Ramos (cell line): ENCODE results near the gene AVPR2.

Experiments
- in situ Hi-C: fragments of 300-500 bp; cut with MboI; formaldehyde crosslinking; loops from one replicate; pipeline ENCODE4 v1.14.3; 2022; ENCODE audit warnings: low sequenced_read_pairs; ENCODE audit not compliant: unreplicated experiment

AVPR2 gene

DNA sequence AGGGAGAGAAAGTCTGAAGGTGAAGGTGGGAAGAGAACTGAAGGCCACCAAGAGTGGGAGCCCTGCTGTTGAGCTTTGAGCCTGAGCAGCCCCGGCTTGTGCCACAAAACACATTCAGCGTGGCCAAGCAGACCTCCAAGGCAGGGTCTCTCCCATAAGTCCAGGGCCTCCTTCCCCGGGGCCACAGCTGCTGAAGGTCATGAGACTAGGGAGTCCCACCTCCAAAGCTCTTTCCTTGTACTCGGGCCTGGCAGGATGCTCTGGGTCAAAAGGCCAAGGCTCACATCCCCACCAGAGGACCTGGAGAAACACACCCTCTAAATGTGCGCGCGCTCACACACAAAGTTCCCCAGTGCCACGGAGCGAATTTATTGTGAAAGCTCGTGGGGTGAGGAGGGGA lies 25.1 kb downstream of the AVPR2 start:
- in situ Hi-C loops, result no loop called here

DNA sequence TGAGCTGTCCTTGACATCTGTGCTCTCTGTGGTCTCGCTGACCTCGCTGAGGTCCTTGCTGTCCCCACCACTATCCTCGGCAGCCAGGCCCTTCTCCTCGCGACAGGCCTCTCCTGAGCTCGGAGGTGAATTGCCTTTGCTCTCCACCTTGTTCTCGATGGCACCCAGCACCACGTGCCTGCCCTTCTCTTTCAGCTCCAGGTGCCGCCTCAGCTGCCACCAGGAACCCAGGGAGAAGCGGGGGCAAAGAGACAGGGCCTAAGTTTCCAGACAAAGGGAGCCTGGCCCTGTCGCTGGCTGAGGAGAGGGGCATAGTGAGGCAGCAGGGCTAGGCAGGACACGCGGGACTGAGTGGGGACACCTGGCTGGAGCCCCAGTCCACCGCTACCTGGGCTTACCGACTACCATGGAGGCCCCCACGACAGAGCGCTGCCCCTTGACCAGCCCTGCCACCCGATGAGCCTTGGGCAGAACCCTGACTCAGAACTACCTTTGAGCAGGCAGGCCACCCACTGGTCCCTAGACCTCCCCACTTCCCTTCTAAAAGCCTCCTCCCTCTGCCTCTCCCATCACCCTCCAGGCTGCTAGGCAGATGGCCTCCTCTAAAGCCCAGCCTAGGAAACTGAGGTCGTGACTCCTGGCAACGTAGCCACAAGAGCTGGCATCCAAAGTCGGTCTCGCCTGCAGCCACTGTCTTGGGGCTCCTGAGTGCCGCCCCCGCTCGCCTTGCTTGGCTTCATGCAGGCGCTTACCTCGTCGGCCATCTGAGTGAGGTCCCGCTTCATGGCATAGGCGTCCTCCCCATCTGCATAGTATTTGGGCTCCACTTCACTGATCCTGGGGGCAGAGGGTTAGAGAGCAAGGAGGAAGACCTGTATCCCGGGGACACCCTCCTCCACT lies 25.8 kb downstream of the AVPR2 start:
- in situ Hi-C loops, result loop anchor here (10.0 kb wide), 1 partner anchor 135 kb away; the partner anchor contains the start of genes IDH3G and SSR4

DNA sequence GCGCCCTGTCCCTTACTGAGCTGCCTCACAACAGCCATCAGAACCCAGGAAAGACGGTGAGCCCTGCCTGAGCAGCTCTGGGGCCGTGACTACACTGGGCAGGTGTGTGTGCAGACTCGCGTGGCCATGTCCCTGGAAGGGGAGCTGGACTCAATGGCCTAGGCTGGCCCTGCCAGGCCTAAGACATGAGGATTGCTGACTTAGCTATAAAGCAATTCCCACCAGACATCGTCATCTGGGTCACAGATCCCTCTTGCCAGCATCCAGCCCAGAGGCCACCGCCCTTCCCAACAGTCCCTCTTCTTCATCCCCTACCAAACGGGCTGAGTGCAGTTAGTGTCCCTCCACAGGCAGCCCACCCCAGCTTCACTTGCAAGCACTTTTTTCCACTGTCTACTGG lies 26.7 kb downstream of the AVPR2 start:
- in situ Hi-C loops, result loop anchor here (10.0 kb wide), 1 partner anchor 136 kb away; the partner anchor contains the start of genes IDH3G and SSR4

DNA sequence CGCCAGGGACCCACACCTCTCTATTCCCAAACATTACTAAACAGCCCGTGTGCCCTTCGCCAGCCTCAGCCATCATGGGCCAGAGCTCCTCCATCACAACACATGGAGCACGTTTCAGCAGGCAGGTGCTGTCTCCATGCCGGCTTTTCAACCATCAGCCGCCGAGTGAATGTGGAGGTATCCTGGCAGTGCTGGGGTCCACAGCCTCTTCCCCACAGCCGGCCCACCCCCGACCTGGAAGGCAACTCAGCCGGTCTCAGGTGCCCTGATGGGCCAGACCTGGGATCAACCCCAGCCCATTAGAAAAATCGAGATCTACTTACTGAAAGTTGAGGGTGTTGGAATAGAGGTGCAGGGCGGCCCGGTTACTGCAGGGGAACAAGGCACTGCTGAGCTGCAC lies 27.3 kb downstream of the AVPR2 start:
- in situ Hi-C loops, result loop anchor here (10.0 kb wide), 1 partner anchor 137 kb away; the partner anchor contains the start of genes IDH3G and SSR4

DNA sequence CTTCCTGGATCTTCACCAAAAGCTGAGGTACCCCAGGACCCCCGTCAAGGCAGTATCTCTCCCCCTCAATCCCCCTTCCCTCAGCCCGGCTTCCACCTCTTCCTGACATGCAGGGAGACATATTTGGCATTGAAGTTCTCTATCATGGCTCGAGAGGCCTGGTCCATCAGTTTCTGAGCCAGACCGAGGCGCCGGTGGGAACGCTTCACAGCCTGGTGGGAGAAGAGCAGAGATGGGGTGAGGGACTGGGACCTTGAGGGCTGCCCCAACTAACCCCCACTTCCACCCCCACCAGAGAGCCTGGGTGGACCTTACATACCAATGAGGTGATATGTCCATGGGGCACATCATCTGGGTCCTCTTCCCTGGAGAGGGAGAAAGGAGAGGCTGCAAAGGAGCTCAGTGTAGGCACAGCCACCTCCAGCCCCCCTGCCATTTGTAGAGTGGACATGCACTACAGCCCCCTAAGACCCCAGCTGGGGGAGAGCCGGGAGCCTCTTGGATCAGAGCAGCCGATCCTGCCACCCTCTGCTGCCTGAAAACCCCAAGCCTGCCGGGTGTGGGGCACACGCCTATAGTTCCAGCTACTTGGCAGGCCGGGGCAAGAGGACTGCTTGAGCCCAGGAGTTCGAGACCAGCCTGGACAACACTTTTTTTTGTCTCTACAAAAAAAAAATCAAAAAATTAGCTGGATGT lies 27.9 kb downstream of the AVPR2 start:
- in situ Hi-C loops, result loop anchor here (10.0 kb wide), 1 partner anchor 138 kb away; the partner anchor contains the start of genes IDH3G and SSR4

DNA sequence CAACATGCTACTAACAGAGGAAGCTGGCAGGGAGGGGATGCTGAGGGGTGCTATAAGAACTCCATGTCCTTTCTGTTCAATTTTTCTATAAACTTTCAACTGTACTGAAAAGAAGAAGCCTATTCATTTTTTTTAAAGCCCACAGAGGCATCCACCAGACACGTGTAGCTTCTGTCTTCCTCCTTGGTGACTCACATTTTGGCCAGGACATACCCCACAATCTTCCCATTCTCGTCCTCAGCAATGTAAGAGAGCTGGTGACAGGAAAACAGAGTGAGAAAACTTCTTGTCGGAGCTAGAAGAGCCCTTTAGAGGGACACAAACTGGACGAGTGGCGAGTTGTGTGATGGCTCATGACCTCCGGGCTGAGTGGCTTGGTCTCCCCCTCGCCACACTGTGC lies 29.3 kb downstream of the AVPR2 start:
- in situ Hi-C loops, result loop anchor here (10.0 kb wide), 1 partner anchor 139 kb away; the partner anchor contains the start of genes IDH3G and SSR4

DNA sequence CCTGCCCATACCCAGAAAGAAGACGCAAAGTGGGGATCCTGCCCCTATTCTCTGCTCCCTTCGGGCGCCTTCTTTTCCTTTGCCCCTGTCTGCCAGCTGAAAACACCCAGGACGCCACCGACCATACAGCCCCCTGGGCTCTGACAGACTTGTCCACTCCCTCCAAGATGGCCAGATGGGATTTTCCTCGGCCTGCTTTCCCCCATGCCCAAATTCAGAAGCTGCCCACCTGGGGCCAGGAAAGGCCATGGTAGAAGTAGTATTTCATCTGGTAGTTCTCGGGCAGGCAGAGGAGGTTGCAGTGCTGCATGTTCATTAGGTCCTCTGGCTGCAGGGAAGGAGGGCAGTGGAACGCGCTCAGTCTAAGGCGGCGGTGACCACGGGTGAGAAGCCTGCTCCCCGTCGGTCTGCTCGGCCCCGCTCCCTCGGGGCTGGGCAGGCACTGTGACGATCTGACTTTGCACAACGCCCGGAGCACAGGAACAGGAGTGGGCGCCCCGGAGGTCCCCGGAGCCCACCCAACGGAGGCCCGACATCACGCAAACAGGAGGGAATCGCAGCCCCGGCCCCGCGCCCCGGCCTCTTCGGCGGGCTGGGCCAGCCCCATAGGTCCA lies 29.8 kb downstream of the AVPR2 start:
- in situ Hi-C loops, result loop anchor here (10.0 kb wide), 1 partner anchor 139 kb away; the partner anchor contains the start of genes IDH3G and SSR4

DNA sequence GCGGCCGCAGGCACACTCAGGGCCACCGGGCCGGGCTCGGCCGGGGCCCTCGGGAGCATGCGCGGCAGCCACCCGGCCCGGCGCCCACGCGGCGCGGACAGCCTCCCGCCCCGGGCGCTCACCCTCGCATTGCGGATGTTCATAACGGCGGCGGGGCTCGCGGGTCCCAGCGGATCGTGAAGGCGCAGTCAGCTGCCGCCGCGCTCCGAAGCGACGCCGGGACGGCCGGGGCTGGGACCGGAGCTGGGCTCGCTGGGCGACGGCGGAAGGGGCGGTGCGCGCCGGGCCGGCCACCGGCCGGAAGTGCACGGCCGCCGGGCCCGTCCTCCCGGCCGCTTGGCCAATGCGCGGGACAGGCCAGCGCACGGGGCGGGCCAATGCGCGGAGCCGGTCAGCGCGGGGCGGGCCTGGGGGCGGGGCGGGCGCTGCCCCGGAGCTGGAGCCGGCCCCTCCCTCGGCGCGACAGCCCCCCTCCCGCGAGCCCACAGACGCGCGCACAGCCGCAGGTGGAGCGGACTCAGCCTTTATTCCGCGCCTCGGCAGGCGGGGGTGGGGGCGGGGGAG lies 30.4 kb downstream of the AVPR2 start, which contains the start of gene NAA10:
NAA10 (minus strand) TSS at position 276 of the 564 bp plus-strand sequence; CDS start at position 143, 133 bp downstream.
- in situ Hi-C loops, result loop anchor here (10.0 kb wide), 1 partner anchor 140 kb away; the partner anchor contains the start of genes IDH3G and SSR4

DNA sequence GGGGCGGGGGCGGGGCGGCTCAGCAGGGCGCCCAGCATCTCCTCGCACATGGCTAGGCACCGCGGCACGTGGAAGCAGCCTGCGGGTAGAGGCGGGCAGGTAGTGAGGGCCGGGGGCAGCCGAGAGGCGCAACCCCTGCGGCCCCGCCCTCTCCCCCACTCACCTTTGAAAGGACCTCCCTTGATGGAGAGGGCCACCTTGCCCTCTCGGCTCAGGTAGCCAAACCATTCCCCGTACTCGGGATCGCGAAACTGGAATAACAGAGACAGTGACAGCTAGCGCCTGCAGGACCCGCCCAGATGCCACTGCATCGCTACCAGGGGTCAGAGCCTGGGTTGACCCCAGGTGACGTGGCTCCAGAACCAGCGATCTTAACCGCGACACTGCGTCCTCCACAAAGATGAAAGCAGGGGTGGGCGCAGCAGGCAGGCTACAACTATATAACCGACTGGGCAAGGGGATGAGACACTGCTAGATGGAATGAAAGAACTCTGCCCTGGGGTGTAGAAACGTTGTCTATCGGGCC lies 30.9 kb downstream of the AVPR2 start:
- in situ Hi-C loops, result loop anchor here (10.0 kb wide), 1 partner anchor 141 kb away; the partner anchor contains the start of genes IDH3G and SSR4

DNA sequence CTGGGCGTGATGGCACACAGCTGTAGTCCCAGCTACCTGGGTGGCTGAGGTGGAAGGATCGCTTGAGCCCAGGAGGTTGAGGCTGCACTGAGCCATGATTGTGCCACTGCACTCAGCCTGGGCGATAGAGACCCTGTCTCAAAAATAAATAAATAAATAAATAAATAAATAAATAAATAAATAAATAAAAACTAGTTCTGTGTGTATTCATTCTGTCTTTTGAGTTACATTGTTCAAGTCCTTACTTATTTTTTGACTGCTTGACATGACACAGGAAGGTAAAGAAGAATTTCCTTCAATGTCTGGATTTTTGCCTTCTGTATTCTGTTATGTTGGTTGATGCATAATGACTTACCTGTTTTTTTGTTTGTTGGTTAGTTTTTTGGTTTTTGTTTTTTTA lies 32.6 kb downstream of the AVPR2 start:
- in situ Hi-C loops, result loop anchor here (10.0 kb wide), 1 partner anchor 142 kb away; the partner anchor contains the start of genes IDH3G and SSR4

DNA sequence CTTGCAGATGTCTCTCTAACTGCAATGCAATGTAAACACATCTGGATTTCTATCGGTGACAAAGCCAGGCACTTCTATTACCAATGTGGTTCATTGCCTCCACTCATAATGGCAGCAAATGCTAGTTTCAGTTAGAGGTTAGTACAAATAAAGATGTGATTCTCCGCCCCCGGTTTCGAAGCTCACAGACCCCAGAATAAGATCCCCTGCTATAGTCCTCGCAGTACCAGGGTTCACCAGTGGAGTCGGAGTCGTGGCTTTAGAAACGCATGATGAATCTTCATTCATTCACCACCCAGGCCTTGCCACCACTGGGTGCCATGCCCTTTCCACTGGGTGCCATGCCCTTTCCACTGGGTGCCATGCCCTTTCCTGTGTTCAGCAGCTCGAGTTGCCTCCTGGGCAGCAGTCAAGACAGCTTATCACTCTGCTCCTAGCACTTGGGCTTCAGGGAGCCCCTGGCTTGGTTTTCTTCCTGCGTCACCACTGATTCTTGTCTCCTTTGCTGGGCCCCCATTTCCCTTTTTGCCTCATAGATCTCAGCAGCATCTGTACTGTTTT lies 33.8 kb downstream of the AVPR2 start:
- in situ Hi-C loops, result loop anchor here (10.0 kb wide), 1 partner anchor 144 kb away; the partner anchor contains the start of genes IDH3G and SSR4

DNA sequence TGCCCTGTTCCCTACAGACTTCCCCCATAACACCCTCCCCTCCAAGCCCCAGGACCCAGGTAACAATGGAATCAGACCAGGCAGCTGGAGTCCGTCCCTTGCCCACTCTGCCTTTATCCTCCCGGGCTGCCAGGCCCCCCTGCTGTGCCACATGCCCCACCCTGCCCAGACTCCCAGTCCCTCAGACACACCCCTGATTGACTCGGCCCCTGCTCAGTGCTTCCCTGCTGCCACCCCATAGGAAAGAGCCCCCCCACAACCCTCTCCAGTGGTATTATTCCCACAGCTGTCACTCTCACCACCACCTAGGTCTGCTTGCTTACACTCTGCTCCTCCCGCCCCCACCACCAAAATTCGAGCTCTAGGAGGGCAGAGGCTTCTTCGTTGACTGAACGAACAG lies 35.1 kb downstream of the AVPR2 start:
- in situ Hi-C loops, result loop anchor here (10.0 kb wide), 1 partner anchor 145 kb away; the partner anchor contains the start of genes IDH3G and SSR4

DNA sequence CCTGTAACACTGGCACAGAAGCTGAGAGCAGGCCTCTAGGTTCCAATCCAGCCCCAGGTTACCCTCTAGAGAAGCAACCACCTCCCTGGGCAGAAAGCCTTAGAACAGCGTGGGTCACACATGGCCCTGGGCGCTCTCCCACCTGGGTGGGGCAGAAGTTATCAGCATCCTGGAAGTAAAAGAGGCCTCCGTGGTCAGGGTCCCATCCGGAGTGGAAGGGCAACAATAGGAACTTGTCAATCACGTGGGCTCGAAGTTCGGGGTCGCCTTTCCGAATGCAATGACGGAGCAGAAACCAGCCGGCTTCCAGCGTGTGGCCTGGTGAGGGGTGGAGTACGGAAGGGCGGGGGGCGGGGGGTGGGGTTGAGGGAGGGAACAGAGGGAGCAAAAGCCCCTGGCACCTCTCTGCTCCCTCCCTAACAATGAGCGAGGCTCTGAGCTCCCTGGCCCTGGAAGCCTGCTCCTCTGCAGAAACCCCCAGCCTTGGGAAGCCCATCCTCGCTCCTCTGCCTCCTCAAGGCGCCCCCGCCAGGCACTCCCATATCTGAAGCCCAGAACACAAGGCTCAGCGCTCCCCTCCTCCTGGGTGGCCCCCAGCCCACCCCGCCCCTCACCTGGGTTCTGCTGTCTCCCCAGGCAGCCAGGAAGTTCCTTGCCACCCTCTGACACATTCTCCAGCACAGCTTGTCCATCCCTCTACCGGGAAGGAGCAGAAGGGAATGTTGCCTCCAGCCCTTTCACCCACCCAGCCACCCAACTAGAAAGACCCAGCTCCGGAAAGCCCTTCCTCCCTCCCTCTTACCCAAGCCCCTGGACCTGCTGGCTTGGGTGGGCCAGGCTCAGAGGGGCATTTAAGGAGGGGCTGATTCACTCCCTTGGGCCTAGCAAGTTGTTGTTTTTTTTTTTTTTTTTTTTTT lies 37.1 kb downstream of the AVPR2 start:
- in situ Hi-C loops, result no loop called here

DNA sequence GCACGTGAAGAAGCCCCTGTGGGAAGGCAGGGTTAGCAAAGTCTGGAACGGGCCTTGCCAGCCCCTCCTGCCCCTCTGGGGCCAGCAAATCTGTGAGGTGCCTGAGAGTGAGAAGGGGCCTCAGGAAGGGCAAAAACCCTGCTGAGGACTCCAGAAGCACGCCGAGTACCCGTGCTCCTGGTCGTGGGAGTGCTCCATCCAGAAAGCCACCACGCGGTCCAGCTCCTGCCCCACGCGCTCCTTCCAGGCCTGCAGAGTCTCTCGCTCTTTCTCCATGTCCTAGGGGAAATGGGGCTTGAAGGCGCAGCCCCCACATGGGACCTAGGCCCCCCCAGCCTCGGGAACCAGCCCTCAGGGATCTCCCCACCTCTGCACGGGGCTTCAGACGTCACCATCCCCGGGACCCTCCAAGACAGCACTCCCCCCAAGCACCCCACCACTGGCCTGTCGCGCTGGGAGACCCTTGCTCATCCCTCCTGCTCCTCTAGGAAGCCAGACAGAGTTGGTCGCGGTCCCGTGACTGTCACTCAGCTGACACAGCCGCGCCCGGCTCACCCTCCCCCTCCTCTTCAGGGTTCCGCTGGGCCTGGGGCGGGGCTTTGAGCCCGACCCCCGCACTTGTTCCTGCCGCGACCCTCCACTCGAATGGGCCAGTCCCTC lies 39.8 kb downstream of the AVPR2 start, which contains the start of gene RENBP:
RENBP (minus strand) TSS at position 504 of the 660 bp plus-strand sequence; CDS start at position 471, 33 bp downstream.
- in situ Hi-C loops, result no loop called here

DNA sequence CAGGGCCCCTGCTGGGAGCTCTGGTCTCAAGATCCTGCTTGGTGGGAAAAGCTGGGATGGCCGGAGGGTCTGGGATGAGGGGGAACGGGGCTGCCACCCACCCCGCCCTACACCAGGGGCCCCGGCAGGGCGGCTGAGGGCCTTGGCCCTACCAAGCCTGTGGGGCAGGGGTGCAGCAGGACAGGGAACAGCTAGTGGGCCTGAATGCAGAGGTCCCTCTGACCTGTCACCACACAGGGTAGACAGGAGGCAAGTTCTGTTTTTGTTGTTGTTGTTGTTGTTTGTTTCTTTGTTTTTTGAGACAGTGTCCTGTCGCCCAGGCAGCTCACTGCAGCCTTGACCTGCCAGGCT lies 40.3 kb downstream of the AVPR2 start:
- in situ Hi-C loops, result no loop called here

DNA sequence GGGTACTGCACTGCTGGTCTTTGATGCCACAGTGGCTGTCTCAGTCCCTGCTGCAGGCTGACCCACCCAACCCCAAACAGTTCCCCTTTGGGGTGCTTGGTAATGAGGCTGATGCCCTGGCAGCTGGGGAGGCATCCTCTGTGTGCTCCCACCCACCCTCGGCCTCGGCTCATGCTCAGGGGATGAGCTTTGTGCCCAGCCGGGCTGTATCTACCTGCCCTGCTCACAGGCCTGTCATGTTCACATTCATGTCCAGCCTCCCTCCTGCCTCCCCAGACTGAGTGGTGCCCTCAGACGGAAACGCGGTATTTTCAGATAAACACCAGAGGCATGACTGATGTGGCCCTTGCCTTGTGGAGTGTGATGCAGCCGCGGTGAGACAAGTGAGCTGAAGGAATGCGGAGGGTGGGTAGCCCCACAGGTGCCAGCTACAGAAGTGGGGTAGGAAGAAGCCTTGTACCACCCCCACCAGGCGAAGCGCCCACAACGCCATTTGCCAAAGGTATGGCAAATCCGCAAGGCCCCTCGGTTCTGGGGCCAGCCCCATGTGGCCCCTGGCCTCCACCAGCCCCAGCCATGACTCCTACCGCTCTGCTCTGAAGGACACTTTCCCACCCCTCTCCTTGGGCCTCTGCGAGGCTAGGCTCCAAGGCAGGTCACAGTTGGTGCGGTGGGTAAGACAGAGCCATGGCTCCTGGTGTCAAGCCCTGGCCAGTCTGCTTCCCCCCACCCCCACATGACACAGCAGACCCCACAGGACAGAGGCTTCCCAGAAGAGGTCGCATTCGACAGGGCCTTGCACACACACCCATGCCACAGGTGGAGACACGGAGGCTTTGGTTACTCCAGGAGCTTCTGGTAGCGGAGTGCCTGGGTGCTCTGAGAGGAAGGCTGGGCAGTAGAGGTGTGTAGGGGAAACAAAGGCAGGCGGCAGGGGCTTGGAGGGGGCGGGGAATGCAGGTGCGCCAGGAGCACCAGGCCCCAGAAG lies 41.8 kb downstream of the AVPR2 start:
- in situ Hi-C loops, result no loop called here
